H9 (cell line): ENCODE results near the gene PUS10. TPM values are rescaled to one million over a fixed set of nuclear protein-coding genes. Genes with fewer than 3 reads are reported as not detected.

ENCODE experiments used
- DNase-seq: peaks from one replicate; pipeline ENCODE4 v3.0.0-alpha.2; 2017
- H2AFZ ChIP-seq: one replicate; pipeline ENCODE4 v1.6.1; 2013; ENCODE audit warnings: mild to moderate bottlenecking, low read length, control low read depth, moderate library complexity
- H2AK5ac ChIP-seq: 2 replicates; pipeline ENCODE4 v1.6.1; 2013; ENCODE audit warnings: low read length, control low read depth, mixed read lengths; ENCODE audit not compliant: insufficient read length
- H2BK120ac ChIP-seq: one replicate; pipeline ENCODE4 v1.6.1; 2013; ENCODE audit warnings: low read depth, mild to moderate bottlenecking, low read length, control low read depth, inconsistent platforms; ENCODE audit not compliant: poor library complexity, severe bottlenecking
- H2BK12ac ChIP-seq: 2 replicates; pipeline ENCODE4 v1.6.1; 2013; ENCODE audit warnings: low read length, control low read depth, mixed read lengths, low read depth; ENCODE audit not compliant: insufficient read length
- H2BK15ac ChIP-seq: 2 replicates; pipeline ENCODE4 v1.6.1; 2013; ENCODE audit warnings: low read depth, low read length, control low read depth
- H2BK20ac ChIP-seq: one replicate; pipeline ENCODE4 v1.6.1; 2013; ENCODE audit warnings: low read depth, mild to moderate bottlenecking, low read length, control low read depth, inconsistent platforms; ENCODE audit not compliant: poor library complexity, severe bottlenecking
- H2BK5ac ChIP-seq: 2 replicates; pipeline ENCODE4 v1.6.1; 2013; ENCODE audit warnings: low read length, control low read depth, mixed read lengths; ENCODE audit not compliant: insufficient read length
- H3K14ac ChIP-seq: 2 replicates; pipeline ENCODE4 v1.6.1; 2013; ENCODE audit warnings: low read length, control low read depth; ENCODE audit not compliant: insufficient read depth
- H3K18ac ChIP-seq: 2 replicates; pipeline ENCODE4 v1.6.1; 2013; ENCODE audit warnings: low read depth, mild to moderate bottlenecking, mixed read lengths, low read length, control low read depth; ENCODE audit not compliant: insufficient read length
- H3K23ac ChIP-seq: 2 replicates; pipeline ENCODE4 v1.6.1; 2013; ENCODE audit warnings: low read length, control low read depth, mixed read lengths, low read depth; ENCODE audit not compliant: insufficient read length
- H3K23me2 ChIP-seq: 2 replicates; pipeline ENCODE4 v1.6.1; 2013; ENCODE audit warnings: low read depth, mild to moderate bottlenecking, mixed read lengths, low read length, control low read depth; ENCODE audit not compliant: insufficient read length, poor library complexity, severe bottlenecking
- H3K27ac ChIP-seq: 2 replicates; pipeline ENCODE4 v1.5.1; 2013; ENCODE audit warnings: low read length, control low read depth, mixed read lengths, low read depth; ENCODE audit not compliant: insufficient read length
- H3K27me3 ChIP-seq: 2 replicates; pipeline ENCODE4 v1.6.1; 2013; ENCODE audit warnings: low read length, control low read depth, inconsistent platforms; ENCODE audit not compliant: insufficient read depth
- H3K4ac ChIP-seq: 2 replicates; pipeline ENCODE4 v1.6.1; 2013; ENCODE audit warnings: low read depth, mild to moderate bottlenecking, control low read depth, inconsistent platforms, low read length, moderate library complexity
- H3K4me1 ChIP-seq: 2 replicates; pipeline ENCODE4 v1.6.1; 2013; ENCODE audit warnings: low read length, control low read depth, inconsistent platforms; ENCODE audit not compliant: insufficient read depth
- H3K4me2 ChIP-seq: 2 replicates; pipeline ENCODE4 v1.6.1; 2013; ENCODE audit warnings: low read length, control low read depth, mixed read lengths; ENCODE audit not compliant: insufficient read length, insufficient read depth
- H3K56ac ChIP-seq: 2 replicates; pipeline ENCODE4 v1.6.1; 2013; ENCODE audit warnings: low read depth, mild to moderate bottlenecking, mixed read lengths, low read length, control low read depth; ENCODE audit not compliant: insufficient read length
- H3K79me1 ChIP-seq: 2 replicates; pipeline ENCODE4 v1.6.1; 2013; ENCODE audit warnings: low read depth, mild to moderate bottlenecking, moderate library complexity, low read length, control low read depth, inconsistent platforms; ENCODE audit not compliant: insufficient read depth, poor library complexity, severe bottlenecking
- H3K79me2 ChIP-seq: 2 replicates; pipeline ENCODE4 v1.6.1; 2013; ENCODE audit warnings: low read length, control low read depth, inconsistent platforms; ENCODE audit not compliant: insufficient read depth
- H3K9ac ChIP-seq: 2 replicates; pipeline ENCODE4 v1.6.1; 2013; ENCODE audit warnings: low read length, control low read depth, mixed read lengths; ENCODE audit not compliant: insufficient read length; ENCODE audit errors: extremely low read depth
- H3K9me3 ChIP-seq: one replicate; pipeline ENCODE4 v1.6.1; 2013; ENCODE audit warnings: low read depth, low read length, inconsistent platforms; ENCODE audit not compliant: control insufficient read depth
- H3T11ph ChIP-seq: one replicate; pipeline ENCODE4 v1.6.1; 2013; ENCODE audit warnings: mild to moderate bottlenecking, low read length, control low read depth, inconsistent platforms
- H4K20me1 ChIP-seq: one replicate; pipeline ENCODE4 v1.6.1; 2013; ENCODE audit not compliant: control insufficient read depth, insufficient read length, insufficient read depth
- H4K5ac ChIP-seq: 2 replicates; pipeline ENCODE4 v1.6.1; 2013; ENCODE audit warnings: low read depth, mild to moderate bottlenecking, mixed read lengths, low read length, control low read depth; ENCODE audit not compliant: insufficient read length
- H4K8ac ChIP-seq: replicated peaks from 2 replicates; pipeline ENCODE4 v1.6.1; 2013; ENCODE audit warnings: low read length, control low read depth, mixed read lengths, low read depth; ENCODE audit not compliant: insufficient read length
- H4K91ac ChIP-seq: 2 replicates; pipeline ENCODE4 v1.6.1; 2013; ENCODE audit warnings: low read depth, mild to moderate bottlenecking, moderate library complexity, mixed read lengths, low read length, control low read depth; ENCODE audit not compliant: insufficient read length
- H3K27ac Mint-ChIP-seq, 3 experiments: 2 replicates in 2 of 3; 3 replicates in 1 of 3; pipeline ENCODE4 v1.8.0; 2020 to 2021; ENCODE audit warnings: mixed read lengths in 3 of 3, mild to moderate bottlenecking in 1 of 3, moderate library complexity in 1 of 3
- H3K27me3 Mint-ChIP-seq: 2 replicates; pipeline ENCODE4 v1.8.0; 2021; ENCODE audit warnings: low read depth, mild to moderate bottlenecking, moderate library complexity, mixed read lengths
- H3K36me3 Mint-ChIP-seq, 3 experiments: 2 replicates in 2 of 3; 3 replicates in 1 of 3; pipeline ENCODE4 v1.8.0; 2020 to 2021; ENCODE audit warnings: low read depth in 3 of 3, mixed read lengths in 3 of 3; ENCODE audit not compliant: insufficient read depth in 1 of 3
- H3K4me1 Mint-ChIP-seq, 2 experiments: 2 replicates each; pipeline ENCODE4 v1.8.0; 2020; ENCODE audit warnings: mixed read lengths in 2 of 2
- H3K4me3 Mint-ChIP-seq, 2 experiments: 2 replicates in 1 of 2; 3 replicates in 1 of 2; pipeline ENCODE4 v1.8.0; 2020 to 2021; ENCODE audit warnings: mild to moderate bottlenecking in 2 of 2, mixed read lengths in 2 of 2, moderate library complexity in 1 of 2
- H3K9me3 Mint-ChIP-seq, 2 experiments: 2 replicates in 1 of 2; 3 replicates in 1 of 2; pipeline ENCODE4 v1.8.0; 2020; ENCODE audit warnings: mild to moderate bottlenecking in 2 of 2, mixed read lengths in 2 of 2, moderate library complexity in 1 of 2
- CTCF ChIP-seq: fragments of 200-600 bp; sonication (generic); conservative IDR thresholded peaks from 3 replicates; pipeline ENCODE4 v1.8.0; 2021; ENCODE audit warnings: antibody characterized with exemption, mild to moderate bottlenecking
- total RNA-seq: library from RNA; stranded (reverse); gene quantifications from 2 replicates; pipeline ENCODE4 v1.2.1, GENCODE V29; 2021

The PUS10 gene
- total RNA-seq, 1 experiment from 2014 or later = 2.3 TPM

DNA sequence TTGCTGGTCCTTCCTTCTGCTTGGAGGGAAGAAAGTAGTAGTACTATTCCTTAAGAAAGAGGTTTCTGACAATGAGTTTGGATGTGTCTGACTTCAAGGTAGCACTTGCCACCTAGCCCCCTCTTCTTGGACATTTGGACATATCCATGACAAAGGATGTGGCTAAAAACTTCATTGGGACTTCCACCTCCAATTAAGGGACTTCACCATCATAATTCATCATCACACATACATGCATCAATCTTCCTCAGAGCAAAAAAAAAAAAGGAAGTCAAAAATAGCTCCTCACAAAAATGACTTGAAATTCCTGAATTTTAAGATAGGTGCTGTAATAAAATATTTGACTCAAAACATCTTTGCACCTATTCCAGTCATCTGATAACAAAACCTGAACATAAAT is 23.9 kb downstream of the PUS10 start:
- Histone ChIP-seq H3K18ac (no peak overlapping the region), H2BK120ac (no peak overlapping the region), H3K9ac (no peak overlapping the region), H3K56ac (no peak overlapping the region), H2AFZ (no peak overlapping the region), H3K4me1 (no peaks in the 10 kb centered on the region), H2BK12ac (no peak overlapping the region), H4K8ac (no peak overlapping the region), H4K5ac (no peak overlapping the region), H2BK15ac (no peak overlapping the region), H3K79me1 (no peaks in the 10 kb centered on the region), H3K27me3 (no peaks in the 10 kb centered on the region), H3K23ac (no peak overlapping the region), H2BK20ac (no peak overlapping the region), H4K20me1 (no peaks in the 10 kb centered on the region), H3K79me2 (no peaks in the 10 kb centered on the region), H3K4ac (no peak overlapping the region), H3K23me2 (no peaks in the 10 kb centered on the region), H3K14ac (no peak overlapping the region), H3K4me2 (no peak overlapping the region), H4K91ac (no peak overlapping the region), H3K9me3 (no peaks in the 10 kb centered on the region), H3K27ac (no peak overlapping the region), H2AK5ac (no peak overlapping the region), H3T11ph (no peak overlapping the region), H2BK5ac (no peak overlapping the region)
- peaks cover 13 to 27% (median 14%) of the 10 kb centered on the region in 3 experiments for H3K36me3 Mint-ChIP-seq
- H3K27me3 Mint-ChIP-seq = peaks cover 3% of the 10 kb centered on the region
- no peak overlapping the region for H3K4me3 Mint-ChIP-seq
- H3K27ac Mint-ChIP-seq = no peak overlapping the region
- H3K9me3 Mint-ChIP-seq = peaks cover 32 to 34% of the 10 kb centered on the region in 2 experiments
- no peak for DNase-seq
- no peak for TF ChIP-seq CTCF
- no peaks in the 10 kb centered on the region for H3K4me1 Mint-ChIP-seq
